Neural progenitor cell (in vitro differentiated cells): Measurements from ENCODE around the gene ORAI2.

Experiments
- CTCF ChIP-seq: fragments of 200-600 bp; sonication (generic); IDR thresholded peaks from 2 replicates; pipeline ENCODE4 v1.5.1; 2017; ENCODE audit warnings: antibody characterized with exemption, mild to moderate bottlenecking
- EZH2 ChIP-seq: fragments of 200-600 bp; sonication (generic); IDR thresholded peaks from 2 replicates; pipeline ENCODE4 v1.6.1; 2017; ENCODE audit warnings: antibody characterized with exemption, mild to moderate bottlenecking, moderate library complexity
- EZH2phosphoT487 ChIP-seq: fragments of 200-600 bp; sonication (generic); IDR thresholded peaks from 2 replicates; pipeline ENCODE4 v1.6.1; 2017; ENCODE audit warnings: antibody characterized with exemption

DNA sequence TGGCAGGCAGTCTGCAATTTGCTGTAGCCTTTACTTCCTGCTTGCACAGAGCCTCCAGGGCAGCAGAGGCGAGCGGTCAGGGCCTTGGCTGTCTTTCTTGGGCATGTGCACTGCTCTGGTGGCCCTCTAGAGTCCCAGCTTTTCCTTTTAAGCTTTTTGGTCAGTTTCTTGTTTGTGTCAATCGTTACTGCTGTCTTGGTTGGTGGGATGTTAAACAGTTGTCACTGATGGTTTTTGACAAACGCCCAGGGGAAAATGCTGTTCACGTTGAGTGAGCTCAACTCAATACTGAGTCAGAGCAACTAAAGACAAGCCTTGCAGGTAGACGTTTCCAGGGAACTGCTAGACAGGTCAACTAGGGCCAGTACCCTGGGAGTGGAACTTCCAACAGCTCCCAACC lies 23.3 kb upstream of the ORAI2 start:
- no peak for TF ChIP-seq CTCF
- TF ChIP-seq EZH2, result no peak
- TF ChIP-seq EZH2phosphoT487, result no peak
